Activated CD4-positive, alpha-beta T cell treated with anti-CD3 and anti-CD28 coated beads, Interleukin-2, amount 10 ng/mL, durations not matched to agents 7 days and 5 days (primary cell): Measurements from ENCODE around the gene CD52. TPM values are rescaled to one million over a fixed set of nuclear protein-coding genes. Genes with fewer than 3 reads are reported as not detected.

Source experiments
- CTCF ChIA-PET: fragments of 350-600 bp; sonication (Branson Sonifier 250); formaldehyde crosslinking; loops from one replicate; lab custom pipeline; 2021; ENCODE audit warnings: antibody characterized with exemption; lab: Charles Lee
- POLR2A ChIA-PET: fragments of 350-600 bp; sonication (Branson Sonifier 250); formaldehyde crosslinking; loops from one replicate; lab custom pipeline; 2021; ENCODE audit warnings: antibody characterized with exemption; lab: Charles Lee
- DNase-seq: peaks from one replicate; pipeline ENCODE4 v3.0.0-alpha.2; 2020
- H3K27ac Mint-ChIP-seq: one replicate; pipeline ENCODE4 v1.8.0; 2021; ENCODE audit warnings: mild to moderate bottlenecking, moderate library complexity, mixed read lengths
- H3K27me3 Mint-ChIP-seq: one replicate; pipeline ENCODE4 v1.8.0; 2021; ENCODE audit warnings: mixed read lengths
- H3K36me3 Mint-ChIP-seq: one replicate; pipeline ENCODE4 v1.8.0; 2021; ENCODE audit warnings: low read depth, mixed read lengths
- H3K4me1 Mint-ChIP-seq: one replicate; pipeline ENCODE4 v1.8.0; 2021; ENCODE audit warnings: mixed read lengths
- H3K4me3 Mint-ChIP-seq: one replicate; pipeline ENCODE4 v1.8.0; 2021; ENCODE audit warnings: mild to moderate bottlenecking, moderate library complexity, mixed read lengths
- H3K9me3 Mint-ChIP-seq: one replicate; pipeline ENCODE4 v1.8.0; 2021; ENCODE audit warnings: mixed read lengths
- total RNA-seq, 2 experiments: library from RNA; stranded (reverse); gene quantifications; one replicate each; pipeline ENCODE4 v1.2.3, GENCODE V29; 2021

CD52 gene
- total RNA-seq, 2 experiments from 2014 or later = 1,663 to 1,924 TPM

DNA sequence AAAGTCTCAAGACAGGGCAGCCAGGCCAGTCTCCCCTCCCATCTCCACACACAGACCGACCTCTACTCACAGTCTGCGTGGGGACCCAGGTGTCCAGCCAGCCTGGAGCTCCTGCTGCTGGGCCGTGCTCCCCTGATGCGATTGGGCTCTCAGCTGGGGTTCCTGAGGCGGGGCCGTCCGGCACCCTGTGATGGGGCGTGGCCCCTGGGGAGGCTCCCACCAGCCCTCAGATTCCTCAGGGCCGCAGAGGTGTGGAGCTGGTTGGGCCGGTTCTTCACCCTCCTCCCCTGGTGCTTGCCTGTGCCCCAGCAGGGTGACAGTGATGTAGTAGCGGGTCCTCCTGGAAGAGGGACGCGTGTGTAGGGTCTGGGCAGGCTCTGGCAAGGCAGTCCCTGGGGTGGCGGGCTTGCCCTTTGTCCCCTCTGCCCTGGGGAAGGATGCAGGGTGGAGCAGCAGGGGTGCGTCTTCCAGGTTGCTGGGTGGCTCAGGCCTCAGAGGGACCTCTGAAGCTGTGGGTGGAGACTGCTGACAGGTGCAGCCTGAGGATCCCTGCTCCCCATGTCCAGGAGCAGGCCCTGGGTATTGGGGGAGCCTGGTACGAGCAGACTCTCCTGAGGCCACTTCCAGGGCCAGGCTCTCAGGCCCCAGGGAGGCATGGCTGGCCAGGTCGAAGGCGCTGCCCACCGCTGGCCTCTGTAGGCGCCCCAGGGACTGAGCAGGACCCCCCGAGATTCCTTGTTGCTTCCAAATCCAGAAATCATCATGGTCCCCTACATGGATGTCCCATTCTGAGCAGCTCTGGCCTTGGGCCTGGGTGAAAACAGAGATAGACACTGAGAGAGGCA is 36.4 kb downstream of the CD52 start, which contains the start of gene CRYBG2:
TSS of gene CRYBG2 (minus strand) at position 155 of the 845 bp plus-strand sequence. CDS start 7,473 bp downstream, outside the sequence.
- peaks cover 21% of the 10 kb centered on the region for H3K4me1 Mint-ChIP-seq
- no peak within 1 kb of the TSS for H3K4me3 Mint-ChIP-seq
- no peaks in the 10 kb centered on the region for H3K9me3 Mint-ChIP-seq
- H3K27ac Mint-ChIP-seq = no peak within 1 kb of the TSS
- DNase-seq = no peak
- ChIA-PET POLR2A (no interaction called here), CTCF (interaction anchor here (0.6 to 3.4 kb wide), 6 partner anchors 8 to 324 kb away, joined by 3 to 15 read pairs (median 4); no protein-coding TSS in a partner anchor)
- peaks cover 4% of the 10 kb centered on the region for H3K27me3 Mint-ChIP-seq
- no peaks in the 10 kb centered on the region for H3K36me3 Mint-ChIP-seq

DNA sequence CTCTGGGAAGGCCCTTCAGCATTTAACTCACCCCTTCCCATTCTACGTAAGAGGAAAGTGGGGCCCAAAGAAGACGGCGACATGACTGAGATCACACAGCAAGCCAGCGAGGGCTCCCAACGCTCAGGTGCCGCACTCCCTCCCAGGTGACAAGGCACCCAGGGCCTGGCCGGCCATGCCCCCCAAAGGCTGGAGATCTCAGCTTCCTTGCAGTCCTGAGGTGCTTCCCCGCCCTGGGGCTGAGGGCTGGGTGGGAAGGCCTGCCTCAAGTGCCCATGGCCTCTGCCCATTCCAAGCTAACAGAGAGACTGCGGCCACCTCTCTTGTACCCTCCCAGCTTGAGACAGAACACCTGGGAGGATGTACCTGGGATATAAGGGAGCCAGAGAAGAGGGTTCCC is 37.2 kb downstream of the CD52 start:
- DNase-seq = no peak
- Mint-ChIP-seq H3K4me1 (peaks cover 28% of the 10 kb centered on the region), H3K36me3 (no peaks in the 10 kb centered on the region), H3K27ac (no peak overlapping the region), H3K27me3 (peaks cover 9% of the 10 kb centered on the region), H3K9me3 (no peaks in the 10 kb centered on the region), H3K4me3 (no peak overlapping the region)
- CTCF ChIA-PET = interaction anchor here (1.3 to 3.4 kb wide), 3 partner anchors 8 to 66 kb away, joined by 3 to 15 read pairs (median 5); no protein-coding TSS in a partner anchor
- POLR2A ChIA-PET = no interaction called here

DNA sequence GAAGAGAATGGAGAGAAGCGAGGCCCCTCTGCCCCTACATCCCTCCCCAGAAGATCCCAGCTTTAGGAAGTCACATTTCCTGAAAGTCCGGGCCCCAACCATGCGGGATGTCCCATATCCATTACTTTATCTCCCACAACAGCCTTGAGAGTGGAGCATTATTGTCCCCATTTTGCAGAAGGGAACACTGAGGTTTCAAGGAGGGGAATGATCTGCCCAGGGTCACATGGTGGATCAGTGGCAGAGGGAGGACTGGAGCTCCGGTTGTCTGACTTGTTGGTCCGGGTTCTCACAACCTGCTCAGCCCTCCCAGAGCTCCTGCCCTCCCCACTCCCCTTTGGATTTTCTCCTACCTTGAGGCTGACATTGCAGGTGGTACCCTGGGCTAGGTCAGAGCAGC is 38.3 kb downstream of the CD52 start:
- ChIA-PET CTCF (interaction anchor here (1.7 kb wide), 1 partner anchor 9 kb away, joined by 6 read pairs; no protein-coding TSS in a partner anchor), POLR2A (no interaction called here)
- H3K4me1 Mint-ChIP-seq = peaks cover 40% of the 10 kb centered on the region
- no peak overlapping the region for H3K27ac Mint-ChIP-seq
- H3K36me3 Mint-ChIP-seq = no peaks in the 10 kb centered on the region
- H3K27me3 Mint-ChIP-seq = peaks cover 17% of the 10 kb centered on the region
- no peak for DNase-seq
- H3K9me3 Mint-ChIP-seq = no peaks in the 10 kb centered on the region
- no peak overlapping the region for H3K4me3 Mint-ChIP-seq

DNA sequence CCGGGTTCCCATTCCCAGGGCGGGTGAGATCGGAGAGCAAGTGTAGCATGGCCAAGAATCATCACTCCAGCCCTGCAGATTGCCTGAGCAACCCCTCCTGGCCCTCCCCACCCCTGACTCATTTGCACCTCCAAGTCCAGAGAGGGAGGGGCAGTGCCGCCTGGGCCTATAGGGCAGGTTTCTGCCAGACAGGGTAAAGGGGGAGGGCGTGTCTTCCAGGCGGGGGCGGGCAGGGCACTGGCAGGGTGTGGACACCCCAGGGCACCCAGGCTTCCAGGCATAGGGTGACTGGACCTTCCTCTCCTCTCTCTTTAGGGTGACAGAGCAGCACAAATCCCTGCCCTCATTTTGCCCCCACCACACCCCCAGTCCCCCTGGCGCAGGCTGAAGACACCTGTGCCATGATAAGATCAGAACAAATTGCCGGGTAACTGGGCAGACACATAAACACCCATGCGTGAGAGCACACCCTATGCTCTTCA is 39.4 kb downstream of the CD52 start:
- no peaks in the 10 kb centered on the region for H3K36me3 Mint-ChIP-seq
- ChIA-PET CTCF (interaction anchor here (1.0 to 2.3 kb wide), 5 partner anchors 8 to 123 kb away, joined by 3 to 7 read pairs (median 6); partner anchors contain the start of gene CEP85), POLR2A (no interaction called here)
- no peak for DNase-seq
- H3K27ac Mint-ChIP-seq = no peak overlapping the region
- H3K4me1 Mint-ChIP-seq = peaks cover 45% of the 10 kb centered on the region
- H3K4me3 Mint-ChIP-seq = no peak overlapping the region
- H3K27me3 Mint-ChIP-seq = peaks cover 26% of the 10 kb centered on the region
- no peaks in the 10 kb centered on the region for H3K9me3 Mint-ChIP-seq

DNA sequence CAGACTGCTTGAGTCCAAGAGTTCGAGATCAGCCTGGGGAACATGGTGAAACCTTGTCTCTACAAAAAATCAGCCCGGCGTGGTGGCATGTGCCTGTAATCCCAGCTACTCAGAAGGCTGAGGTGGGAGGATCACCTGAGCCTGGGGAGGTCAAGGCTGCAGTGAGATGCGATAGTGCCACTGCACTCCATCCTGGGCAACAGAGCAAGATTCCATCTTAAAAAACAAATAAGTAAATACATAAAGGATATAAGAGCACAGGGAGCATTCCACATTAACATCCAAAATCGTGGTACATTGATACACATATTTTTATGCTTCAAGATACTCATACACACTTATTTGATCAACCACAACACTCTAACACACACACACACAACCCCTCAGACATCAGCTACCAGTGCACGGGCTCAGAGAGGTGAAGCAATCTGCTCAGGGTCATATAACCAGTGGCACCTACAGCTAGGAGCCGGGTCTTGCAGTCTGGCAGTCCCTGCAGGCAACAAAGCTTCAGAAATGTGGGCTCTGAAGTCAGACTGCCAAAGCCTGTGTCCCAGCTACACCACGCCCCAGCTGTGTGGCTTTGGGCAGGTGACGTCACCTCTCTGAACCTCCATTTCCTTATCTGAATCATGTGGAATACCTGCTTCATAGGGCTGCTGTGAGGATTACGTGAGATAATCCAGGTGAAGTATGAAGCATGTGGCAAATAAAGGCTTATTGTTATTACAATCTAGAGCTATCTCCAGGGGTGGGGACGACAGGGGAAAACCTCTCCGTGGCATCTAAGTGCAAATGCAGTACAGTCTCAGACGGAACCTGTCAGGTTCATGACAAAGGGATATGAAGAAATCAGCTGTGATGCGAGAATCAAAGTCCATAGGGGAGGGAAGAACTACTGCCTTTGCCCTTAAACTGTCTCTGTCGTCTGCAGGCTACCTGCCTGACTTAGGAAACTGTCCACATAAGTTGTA is 40.9 kb downstream of the CD52 start:
- CTCF ChIA-PET = interaction anchor here (0.6 to 2.3 kb wide), 14 partner anchors 9 to 124 kb away, joined by 3 to 11 read pairs (median 3); partner anchors contain the start of genes CEP85 and HMGN2
- peak; percentile 82 for DNase-seq
- Mint-ChIP-seq H3K4me1 (peaks cover 52% of the 10 kb centered on the region), H3K27me3 (peaks cover 31% of the 10 kb centered on the region), H3K4me3 (no peak overlapping the region), H3K27ac (peak overlapping the region; percentile 73), H3K36me3 (no peaks in the 10 kb centered on the region), H3K9me3 (no peaks in the 10 kb centered on the region)
- POLR2A ChIA-PET = no interaction called here

DNA sequence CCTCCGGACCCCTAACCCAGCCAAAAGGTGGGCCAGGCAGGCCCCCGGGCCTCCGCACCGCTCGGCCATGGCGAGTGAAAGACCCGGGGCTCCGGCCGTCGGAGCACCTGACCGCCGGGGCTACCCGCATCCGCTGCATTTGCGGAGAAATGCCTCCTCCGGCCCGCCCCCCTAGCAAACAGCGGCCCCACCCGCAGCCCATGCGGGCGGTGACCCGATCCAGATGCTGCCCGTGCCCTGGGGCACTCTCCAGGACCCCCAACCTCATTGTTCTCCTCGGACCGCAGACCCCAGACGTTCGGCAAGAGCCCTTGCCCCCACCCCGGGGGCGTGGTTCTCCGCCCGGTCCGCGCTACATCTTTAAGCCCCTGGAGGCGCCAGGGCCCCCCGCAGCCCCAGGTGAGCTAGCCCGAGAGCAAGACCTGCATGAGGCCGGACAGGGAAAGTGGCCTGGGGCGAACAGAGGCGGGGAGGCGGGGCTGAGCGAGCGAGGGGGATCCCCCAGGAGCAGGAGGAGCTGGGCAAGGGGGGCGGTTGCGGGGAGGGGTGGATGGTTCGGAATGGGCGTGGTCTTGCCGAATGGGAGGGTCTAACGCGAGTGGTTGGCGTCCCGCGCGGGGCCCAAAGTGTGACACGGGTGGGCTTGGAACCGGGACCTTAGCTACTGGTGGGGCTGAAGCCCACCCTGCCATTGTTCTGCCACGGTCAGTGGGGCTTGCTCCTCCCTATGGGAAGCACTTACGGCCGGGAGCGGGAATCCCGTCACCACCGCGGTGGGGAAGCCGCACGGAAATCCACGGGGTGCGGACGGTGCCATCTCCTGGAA is 42.4 kb downstream of the CD52 start:
- Mint-ChIP-seq H3K4me1 (peaks cover 64% of the 10 kb centered on the region), H3K36me3 (no peaks in the 10 kb centered on the region), H3K4me3 (peak overlapping the region; percentile 16), H3K9me3 (no peaks in the 10 kb centered on the region), H3K27ac (peak overlapping the region; percentile 44), H3K27me3 (peaks cover 37% of the 10 kb centered on the region)
- ChIA-PET CTCF (interaction anchor here (1.0 to 2.2 kb wide), 6 partner anchors 10 to 126 kb away, joined by 3 to 11 read pairs (median 3); partner anchors contain the start of gene CEP85), POLR2A (interaction anchor here (0.6 kb wide), 1 partner anchor 181 kb away, joined by 8 read pairs; no protein-coding TSS in a partner anchor)
- peak; percentile 42 for DNase-seq

DNA sequence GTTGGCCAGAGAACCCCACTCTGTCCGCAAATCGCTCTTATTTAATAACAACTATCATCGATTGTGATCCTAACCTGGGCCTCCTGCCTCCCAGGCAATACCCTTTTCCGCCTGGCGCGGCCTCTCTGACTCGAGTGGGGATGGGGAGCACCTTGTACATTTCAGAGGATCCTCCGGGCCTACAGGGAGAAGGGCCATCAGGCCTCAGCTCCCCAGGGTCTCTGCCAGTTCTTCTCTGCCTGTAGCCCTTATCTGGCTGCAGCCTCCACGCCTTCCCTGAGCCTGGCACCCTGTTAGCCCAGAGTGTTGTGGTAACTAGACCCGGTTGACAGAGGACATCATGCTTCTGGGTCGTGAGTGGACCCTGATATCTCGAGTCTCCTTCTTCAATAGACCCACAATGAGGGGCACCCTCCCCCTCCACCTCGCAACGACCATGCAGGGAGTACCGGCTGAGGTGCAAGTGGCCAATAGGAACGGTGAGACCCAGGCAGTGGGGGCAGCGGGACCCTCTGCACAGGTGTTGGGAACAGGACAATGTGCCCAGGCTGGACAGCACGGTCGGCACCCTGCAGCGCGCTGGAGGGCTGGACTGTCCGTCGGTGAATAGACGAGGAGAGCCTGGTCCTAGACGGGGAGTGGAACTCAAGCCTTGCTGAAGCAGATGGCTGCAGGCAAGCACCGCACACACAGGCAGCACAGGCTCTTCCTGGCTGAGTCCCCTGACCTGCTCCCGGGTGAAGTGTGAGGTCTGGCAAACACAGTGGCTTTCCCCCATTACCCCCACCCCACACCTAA is 43.2 kb downstream of the CD52 start:
- ChIA-PET CTCF (interaction anchor here (1.0 to 4.1 kb wide), 7 partner anchors 14 to 191 kb away, joined by 3 to 33 read pairs (median 4); partner anchors contain the start of genes CEP85 and ZNF593), POLR2A (interaction anchor here (0.6 kb wide), 1 partner anchor 180 kb away, joined by 8 read pairs; no protein-coding TSS in a partner anchor)
- no peak for DNase-seq
- H3K27me3 Mint-ChIP-seq = peaks cover 38% of the 10 kb centered on the region
- no peaks in the 10 kb centered on the region for H3K9me3 Mint-ChIP-seq
- H3K27ac Mint-ChIP-seq = no peak overlapping the region
- H3K4me3 Mint-ChIP-seq = peak overlapping the region; percentile 1
- H3K36me3 Mint-ChIP-seq = no peaks in the 10 kb centered on the region
- H3K4me1 Mint-ChIP-seq = peaks cover 60% of the 10 kb centered on the region

DNA sequence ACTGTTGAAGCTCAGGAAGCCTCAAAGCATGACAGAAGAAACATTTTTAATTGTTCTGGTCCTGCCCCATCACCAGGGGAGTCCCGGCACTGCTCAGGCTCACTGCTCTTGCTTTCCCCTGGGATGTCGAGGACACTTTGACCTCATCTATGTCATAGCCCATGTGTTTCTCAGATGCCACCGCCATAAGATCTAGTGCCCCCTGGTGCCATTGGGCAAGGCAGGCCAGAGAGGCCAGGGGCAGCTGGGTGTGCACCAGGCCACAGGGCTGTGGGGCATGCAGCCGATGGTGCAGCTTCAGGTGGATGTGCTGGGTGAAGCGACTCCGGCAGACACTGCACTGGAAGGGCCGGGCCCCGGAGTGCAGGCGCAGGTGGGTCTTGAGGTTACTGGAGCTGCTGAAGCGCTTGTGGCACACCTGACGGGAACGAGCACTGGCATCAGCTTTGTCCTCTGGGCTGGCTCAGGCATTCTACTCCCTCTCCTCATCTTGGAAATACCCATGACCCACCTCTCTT is 43.9 kb downstream of the CD52 start:
- POLR2A ChIA-PET = no interaction called here
- DNase-seq = no peak
- H3K9me3 Mint-ChIP-seq = no peaks in the 10 kb centered on the region
- H3K27me3 Mint-ChIP-seq = peaks cover 40% of the 10 kb centered on the region
- H3K27ac Mint-ChIP-seq = no peak overlapping the region
- H3K36me3 Mint-ChIP-seq = no peaks in the 10 kb centered on the region
- no peak overlapping the region for H3K4me3 Mint-ChIP-seq
- CTCF ChIA-PET = interaction anchor here (1.2 to 4.1 kb wide), 8 partner anchors 8 to 192 kb away, joined by 3 to 33 read pairs (median 4); partner anchors contain the start of genes CEP85, CRYBG2 and ZNF593
- peaks cover 63% of the 10 kb centered on the region for H3K4me1 Mint-ChIP-seq

DNA sequence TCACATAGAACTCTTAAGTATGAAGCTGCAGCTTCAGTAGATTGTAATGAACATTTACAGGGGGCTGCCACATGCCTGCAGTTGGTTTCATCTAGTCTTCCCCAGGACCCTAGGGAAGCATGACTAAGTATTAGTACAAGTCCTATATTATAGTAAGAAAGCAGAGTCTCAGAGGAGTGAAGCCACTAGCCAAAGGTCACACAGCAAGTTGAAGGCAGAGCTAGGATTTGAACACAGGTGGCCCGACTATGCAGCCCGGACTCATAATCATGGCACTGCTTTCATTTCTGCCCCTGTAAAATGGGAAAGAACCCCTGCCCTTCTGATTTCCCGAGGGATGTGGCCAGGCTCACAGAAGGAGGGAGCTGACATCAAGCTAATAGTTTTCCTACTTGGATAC is 44.6 kb downstream of the CD52 start:
- Mint-ChIP-seq H3K27me3 (peaks cover 40% of the 10 kb centered on the region), H3K9me3 (no peaks in the 10 kb centered on the region), H3K27ac (peak overlapping the region; percentile 7), H3K4me3 (no peak overlapping the region), H3K36me3 (no peaks in the 10 kb centered on the region), H3K4me1 (peaks cover 61% of the 10 kb centered on the region)
- ChIA-PET POLR2A (no interaction called here), CTCF (interaction anchor here (1.2 to 4.1 kb wide), 7 partner anchors 9 to 193 kb away, joined by 3 to 33 read pairs (median 5); partner anchors contain the start of genes CRYBG2 and ZNF593)
- DNase-seq = no peak
